ENCODE results near the gene ANKRD11.

ANKRD11 gene

DNA sequence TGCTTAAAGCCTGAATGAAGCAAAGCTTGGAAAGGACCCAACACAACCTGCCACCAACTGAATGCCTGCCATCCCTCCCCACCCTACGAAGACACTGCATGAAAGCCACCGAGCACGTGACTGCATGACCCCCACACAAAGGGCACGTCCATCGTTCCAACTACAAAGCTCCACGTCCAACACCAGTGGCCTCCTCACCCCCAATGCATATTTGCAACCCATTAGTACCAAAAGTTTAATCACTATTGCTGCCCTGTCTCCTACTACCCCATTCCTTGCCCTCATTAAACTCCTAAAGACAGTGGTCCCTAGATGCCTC is 43.4 kb downstream of the ANKRD11 start:
- H3K4me3 ChIP-seq (ENCODE audit: control insufficient read depth, low read depth, low read length) = no peak overlapping the region
- TF ChIP-seq, protein P1, sequence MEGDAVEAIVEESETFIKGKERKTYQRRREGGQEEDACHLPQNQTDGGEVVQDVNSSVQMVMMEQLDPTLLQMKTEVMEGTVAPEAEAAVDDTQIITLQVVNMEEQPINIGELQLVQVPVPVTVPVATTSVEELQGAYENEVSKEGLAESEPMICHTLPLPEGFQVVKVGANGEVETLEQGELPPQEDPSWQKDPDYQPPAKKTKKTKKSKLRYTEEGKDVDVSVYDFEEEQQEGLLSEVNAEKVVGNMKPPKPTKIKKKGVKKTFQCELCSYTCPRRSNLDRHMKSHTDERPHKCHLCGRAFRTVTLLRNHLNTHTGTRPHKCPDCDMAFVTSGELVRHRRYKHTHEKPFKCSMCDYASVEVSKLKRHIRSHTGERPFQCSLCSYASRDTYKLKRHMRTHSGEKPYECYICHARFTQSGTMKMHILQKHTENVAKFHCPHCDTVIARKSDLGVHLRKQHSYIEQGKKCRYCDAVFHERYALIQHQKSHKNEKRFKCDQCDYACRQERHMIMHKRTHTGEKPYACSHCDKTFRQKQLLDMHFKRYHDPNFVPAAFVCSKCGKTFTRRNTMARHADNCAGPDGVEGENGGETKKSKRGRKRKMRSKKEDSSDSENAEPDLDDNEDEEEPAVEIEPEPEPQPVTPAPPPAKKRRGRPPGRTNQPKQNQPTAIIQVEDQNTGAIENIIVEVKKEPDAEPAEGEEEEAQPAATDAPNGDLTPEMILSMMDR (IDR thresholded peaks at IDR 0.05; ENCODE audit: control insufficient read depth, insufficient read depth, low read depth, low read length, missing control alignments) = no peak
- DNase-seq (ENCODE audit: low read depth) = no peak

- no peak for DNase-seq (ENCODE audit: low read depth)
Observed at GRCh38 chr16:89446136-89446974, 44.0 kb downstream of the ANKRD11 start.

GRCh38 chr16:89445166-89445565 is 45.2 kb downstream of the ANKRD11 start:
- TF ChIP-seq, protein P1 (IDR thresholded peaks at IDR 0.05; ENCODE audit: control insufficient read depth, insufficient read depth, low read depth, low read length, missing control alignments) = no peak
- no peak for DNase-seq (ENCODE audit: low read depth)
- no peak overlapping the region for H3K4me3 ChIP-seq (ENCODE audit: control insufficient read depth, low read depth, low read length)

More at GRCh38 chr16:89446136-89446974, 44.0 kb downstream of the ANKRD11 start:
- TF ChIP-seq, protein P1 (IDR thresholded peaks at IDR 0.05; ENCODE audit: control insufficient read depth, insufficient read depth, low read depth, low read length, missing control alignments) = no peak
- H3K4me3 ChIP-seq (ENCODE audit: control insufficient read depth, low read depth, low read length) = no peak overlapping the region

GRCh38 chr16:89444728-89445127 is 45.6 kb downstream of the ANKRD11 start:
- no peak overlapping the region for H3K4me3 ChIP-seq (ENCODE audit: control insufficient read depth, low read depth, low read length)
- DNase-seq (ENCODE audit: low read depth) = no peak
- TF ChIP-seq, protein P1 (IDR thresholded peaks at IDR 0.05; ENCODE audit: control insufficient read depth, insufficient read depth, low read depth, low read length, missing control alignments) = no peak

DNA sequence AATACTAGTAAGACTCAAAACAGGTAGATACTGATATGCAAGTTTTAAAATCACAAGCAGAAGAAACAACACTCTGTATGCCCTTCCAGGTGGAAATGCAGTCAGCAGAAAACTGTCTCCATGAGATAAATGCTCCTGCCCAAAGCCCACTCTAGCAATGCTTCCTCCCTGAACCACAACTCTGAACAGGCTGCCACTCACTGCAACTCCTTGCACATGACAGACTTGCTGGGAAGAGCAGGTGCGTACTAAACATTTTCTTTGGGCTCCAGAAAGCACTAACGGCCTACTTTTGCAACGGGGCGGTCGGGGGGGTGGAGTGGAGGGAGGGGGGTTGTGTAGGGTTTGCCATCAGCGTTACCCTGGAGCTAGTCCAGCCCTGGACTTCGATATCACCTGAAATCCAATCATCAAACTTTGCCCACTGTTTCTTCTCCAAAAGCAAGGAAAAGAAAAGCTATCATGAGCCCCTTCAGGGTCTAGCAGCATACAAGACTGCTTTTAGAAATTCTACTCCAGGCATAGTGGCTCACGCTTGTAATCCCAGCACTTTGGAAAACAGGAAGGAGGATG is 46.1 kb downstream of the ANKRD11 start:
- TF ChIP-seq, protein P1 (IDR thresholded peaks at IDR 0.05; ENCODE audit: control insufficient read depth, insufficient read depth, low read depth, low read length, missing control alignments) = no peak
- H3K4me3 ChIP-seq (ENCODE audit: control insufficient read depth, low read depth, low read length) = no peak overlapping the region
- no peak for DNase-seq (ENCODE audit: low read depth)

GRCh38 chr16:89443727-89444084 is 46.7 kb downstream of the ANKRD11 start:
- no peak overlapping the region for H3K4me3 ChIP-seq (ENCODE audit: control insufficient read depth, low read depth, low read length)
- TF ChIP-seq, protein P1 (IDR thresholded peaks at IDR 0.05; ENCODE audit: control insufficient read depth, insufficient read depth, low read depth, low read length, missing control alignments) = no peak
- DNase-seq (ENCODE audit: low read depth) = no peak

Data from AG09309 (cell line).